GM12873 (cell line): ENCODE measurements around the gene PRPF19.

Source experiments
- TF ChIP-seq, protein P1 (sequence below): IDR thresholded peaks from 2 replicates; pipeline ENCODE4 v1.5.1; 2012; ENCODE audit warnings: low read depth, mild to moderate bottlenecking, moderate library complexity, low read length, control low read depth; ENCODE audit not compliant: insufficient read depth; ENCODE audit errors: missing control alignments

Gene PRPF19

DNA sequence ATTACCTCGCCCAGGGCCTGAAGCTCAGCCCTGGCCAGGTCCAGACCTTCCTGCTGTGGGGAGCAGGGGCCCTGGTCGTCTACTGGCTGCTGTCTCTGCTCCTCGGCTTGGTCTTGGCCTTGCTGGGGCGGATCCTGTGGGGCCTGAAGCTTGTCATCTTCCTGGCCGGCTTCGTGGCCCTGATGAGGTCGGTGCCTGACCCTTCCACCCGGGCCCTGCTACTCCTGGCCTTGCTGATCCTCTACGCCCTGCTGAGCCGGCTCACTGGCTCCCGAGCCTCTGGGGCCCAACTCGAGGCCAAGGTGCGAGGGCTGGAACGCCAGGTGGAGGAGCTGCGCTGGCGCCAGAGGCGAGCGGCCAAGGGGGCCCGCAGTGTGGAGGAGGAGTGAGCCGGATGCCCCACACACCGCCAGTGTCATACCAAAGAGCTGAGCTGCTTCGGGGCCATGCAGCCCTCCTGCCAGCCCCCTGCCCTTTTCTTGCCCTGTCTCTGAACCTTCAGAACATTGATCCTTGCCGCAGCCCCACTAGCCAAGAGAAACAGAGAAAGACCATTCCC, 15.5 kb upstream of the PRPF19 start:
- TF ChIP-seq, protein P1, sequence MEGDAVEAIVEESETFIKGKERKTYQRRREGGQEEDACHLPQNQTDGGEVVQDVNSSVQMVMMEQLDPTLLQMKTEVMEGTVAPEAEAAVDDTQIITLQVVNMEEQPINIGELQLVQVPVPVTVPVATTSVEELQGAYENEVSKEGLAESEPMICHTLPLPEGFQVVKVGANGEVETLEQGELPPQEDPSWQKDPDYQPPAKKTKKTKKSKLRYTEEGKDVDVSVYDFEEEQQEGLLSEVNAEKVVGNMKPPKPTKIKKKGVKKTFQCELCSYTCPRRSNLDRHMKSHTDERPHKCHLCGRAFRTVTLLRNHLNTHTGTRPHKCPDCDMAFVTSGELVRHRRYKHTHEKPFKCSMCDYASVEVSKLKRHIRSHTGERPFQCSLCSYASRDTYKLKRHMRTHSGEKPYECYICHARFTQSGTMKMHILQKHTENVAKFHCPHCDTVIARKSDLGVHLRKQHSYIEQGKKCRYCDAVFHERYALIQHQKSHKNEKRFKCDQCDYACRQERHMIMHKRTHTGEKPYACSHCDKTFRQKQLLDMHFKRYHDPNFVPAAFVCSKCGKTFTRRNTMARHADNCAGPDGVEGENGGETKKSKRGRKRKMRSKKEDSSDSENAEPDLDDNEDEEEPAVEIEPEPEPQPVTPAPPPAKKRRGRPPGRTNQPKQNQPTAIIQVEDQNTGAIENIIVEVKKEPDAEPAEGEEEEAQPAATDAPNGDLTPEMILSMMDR, result no peak

GRCh38 chr11:60921259-60921658, 14.9 kb upstream of the PRPF19 start:
- TF ChIP-seq, protein P1, result no peak

GRCh38 chr11:60919956-60920355, 13.6 kb upstream of the PRPF19 start:
- TF ChIP-seq, protein P1, result no peak

- TF ChIP-seq, protein P1, result no peak
Measured at GRCh38 chr11:60919320-60919719, 12.9 kb upstream of the PRPF19 start.

DNA sequence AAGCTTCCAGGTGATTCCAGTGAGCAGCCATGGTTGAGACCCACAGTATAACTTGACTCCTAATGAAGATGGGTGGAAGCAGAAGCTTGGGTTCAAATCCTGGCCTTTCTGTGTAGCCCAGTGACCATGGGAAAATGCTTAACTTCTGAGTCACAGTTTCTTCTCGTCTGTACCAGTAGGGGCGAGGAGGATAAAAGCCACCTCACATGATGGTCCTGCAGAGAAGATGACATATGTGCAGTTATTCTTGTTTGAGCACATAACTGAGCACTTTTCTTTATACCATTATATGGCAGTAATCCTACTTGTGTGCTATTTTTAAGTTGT, 12.5 kb upstream of the PRPF19 start:
- TF ChIP-seq, protein P1, result no peak

DNA sequence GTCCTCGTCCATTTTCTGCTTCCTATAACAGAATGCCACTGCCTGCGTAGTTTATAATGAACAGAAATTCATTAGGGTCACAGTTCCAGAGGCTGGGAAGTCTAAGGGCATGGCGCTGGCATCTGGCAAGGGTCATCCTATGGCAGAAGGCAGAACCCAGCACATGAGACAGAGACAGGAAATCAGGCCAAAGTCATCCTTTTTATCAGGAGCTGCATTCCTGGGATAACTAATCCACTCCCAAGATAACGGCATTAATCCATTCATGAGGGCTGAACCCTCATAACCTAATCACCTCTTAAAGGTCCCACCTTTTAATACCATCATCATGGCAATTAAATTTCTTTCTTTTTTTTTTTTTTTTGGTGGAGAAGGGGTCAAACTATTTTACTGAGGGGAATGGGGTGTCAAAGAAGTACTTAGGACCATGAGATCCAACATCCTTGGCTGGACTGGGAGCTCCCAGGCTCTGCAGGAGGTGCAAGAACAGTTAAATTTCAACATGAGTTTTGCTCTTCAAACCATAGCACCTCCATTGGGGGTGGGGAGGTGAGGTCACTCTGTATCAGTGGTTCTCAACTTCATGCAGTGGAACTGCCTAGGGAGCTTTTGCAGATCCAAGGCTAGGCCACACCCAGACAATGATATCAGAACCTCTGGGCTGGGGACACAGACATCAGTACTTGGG, 12.0 kb upstream of the PRPF19 start:
- TF ChIP-seq, protein P1, result no peak

GRCh38 chr11:60917267-60917666, 10.9 kb upstream of the PRPF19 start:
- TF ChIP-seq, protein P1, result no peak
